Neural cell (in vitro differentiated cells): ENCODE results near the gene TCFL5. TPM values are rescaled to one million over a fixed set of nuclear protein-coding genes. Genes with fewer than 3 reads are reported as not detected.

Experiments used
- H2AFZ ChIP-seq: fragments of 200-600, 300-800 bp; sonication (generic), shearing (Covaris generic); 2 replicates; pipeline ENCODE4 v1.6.0; 2014; ENCODE audit warnings: low read depth, mild to moderate bottlenecking, antibody characterized with exemption, low read length, moderate library complexity
- H3F3A ChIP-seq: fragments of 200-600 bp; shearing (Covaris generic); 2 replicates; pipeline ENCODE4 v1.6.1; 2016; ENCODE audit warnings: mild to moderate bottlenecking, moderate library complexity, mixed read lengths, antibody characterized with exemption, low read length; ENCODE audit not compliant: insufficient read depth, poor library complexity, severe bottlenecking
- H3K27ac ChIP-seq: fragments of 200-600, 300-800 bp; sonication (generic), shearing (Covaris generic); 2 replicates; pipeline ENCODE4 v1.5.1; 2014; ENCODE audit warnings: mild to moderate bottlenecking, low read length, moderate library complexity
- H3K27me3 ChIP-seq: fragments of 300-800, 200-600 bp; sonication (generic), shearing (Covaris generic); 2 replicates; pipeline ENCODE4 v1.6.0; 2014; ENCODE audit warnings: mild to moderate bottlenecking, low read depth, low read length, moderate library complexity; ENCODE audit not compliant: insufficient read depth
- H3K36me3 ChIP-seq: fragments of 300-800, 200-600 bp; sonication (generic), shearing (Covaris generic); 2 replicates; pipeline ENCODE4 v1.5.1; 2014; ENCODE audit warnings: mild to moderate bottlenecking, antibody characterized with exemption, low read length, moderate library complexity; ENCODE audit not compliant: insufficient read depth
- H3K4me2 ChIP-seq: fragments of 300-800, 200-600 bp; sonication (generic), shearing (Covaris generic); 2 replicates; pipeline ENCODE4 v1.6.0; 2014; ENCODE audit warnings: mild to moderate bottlenecking, low read length
- H3K4me3 ChIP-seq: fragments of 300-800, 200-600 bp; sonication (generic), shearing (Covaris generic); 2 replicates; pipeline ENCODE4 v1.5.1; 2014; ENCODE audit warnings: mild to moderate bottlenecking, low read length, moderate library complexity
- H3K79me2 ChIP-seq: fragments of 200-600 bp; shearing (Covaris generic); replicated peaks from 2 replicates; pipeline ENCODE4 v1.6.0; 2014; ENCODE audit warnings: mild to moderate bottlenecking, low read length, moderate library complexity; ENCODE audit not compliant: insufficient read depth
- H3K9ac ChIP-seq: fragments of 300-800, 200-600 bp; sonication (generic), shearing (Covaris generic); 2 replicates; pipeline ENCODE4 v1.6.1; 2016; ENCODE audit warnings: mild to moderate bottlenecking, low read length, mixed read lengths
- H3K9me2 ChIP-seq: fragments of 200-600 bp; shearing (Covaris generic); 2 replicates; pipeline ENCODE4 v1.6.1; 2016; ENCODE audit warnings: mild to moderate bottlenecking, low read length, mixed read lengths; ENCODE audit not compliant: insufficient read depth
- H3K9me3 ChIP-seq: fragments of 200-600, 300-800 bp; sonication (generic), shearing (Covaris generic); 2 replicates; pipeline ENCODE4 v1.6.1; 2016; ENCODE audit warnings: mild to moderate bottlenecking, mixed run types, low read length, moderate library complexity, mixed read lengths
- H4K20me1 ChIP-seq: fragments of 200-600 bp; shearing (Covaris generic); 2 replicates; pipeline ENCODE4 v1.6.1; 2016; ENCODE audit warnings: mild to moderate bottlenecking, mixed run types; ENCODE audit not compliant: insufficient read depth
- EP300 ChIP-seq: fragments of 450-650 bp; conservative IDR thresholded peaks from 2 replicates; pipeline ENCODE4 v1.6.1; 2014; ENCODE audit warnings: antibody characterized with exemption, mild to moderate bottlenecking, moderate library complexity; ENCODE audit not compliant: poor library complexity, severe bottlenecking
- EZH2 ChIP-seq: fragments of 200-600, 300-800 bp; shearing (Covaris generic), sonication (generic); IDR thresholded peaks from 2 replicates; pipeline ENCODE4 v1.6.1; 2014; ENCODE audit warnings: antibody characterized with exemption, low read length, borderline replicate concordance, mild to moderate bottlenecking; ENCODE audit not compliant: insufficient read depth, poor library complexity, severe bottlenecking
- MXI1 ChIP-seq: fragments of 450-650 bp; conservative IDR thresholded peaks from 2 replicates; pipeline ENCODE4 v1.6.1; 2014; ENCODE audit warnings: antibody characterized with exemption, mild to moderate bottlenecking; ENCODE audit not compliant: poor library complexity, severe bottlenecking
- POLR2AphosphoS5 ChIP-seq: IDR thresholded peaks from 2 replicates; pipeline ENCODE4 v1.6.1; 2012
- RAD21 ChIP-seq: fragments of 450-650 bp; conservative IDR thresholded peaks from 2 replicates; pipeline ENCODE4 v1.6.1; 2014; ENCODE audit warnings: antibody characterized with exemption, mild to moderate bottlenecking, moderate library complexity
- REST ChIP-seq: IDR thresholded peaks from 2 replicates; pipeline ENCODE4 v1.6.1; 2012; ENCODE audit warnings: borderline replicate concordance
- SMC3 ChIP-seq: fragments of 450-650 bp; conservative IDR thresholded peaks from 2 replicates; pipeline ENCODE4 v1.6.1; 2014; ENCODE audit warnings: antibody characterized with exemption, mild to moderate bottlenecking, moderate library complexity; ENCODE audit not compliant: poor library complexity
- TAF1 ChIP-seq: IDR thresholded peaks from 2 replicates; pipeline ENCODE4 v1.6.1; 2012; ENCODE audit warnings: low read depth
- polyA plus RNA-seq: library from polyadenylated mRNA; depleted of rRNA; stranded (reverse); fragments of >200 nt; gene quantifications from 2 replicates; pipeline ENCODE4 v1.2.3, GENCODE V29; 2014
- TF ChIP-seq, protein P1 (sequence below): fragments of 450-650 bp; IDR thresholded peaks from 2 replicates; pipeline ENCODE4 v1.5.1; 2014; ENCODE audit warnings: antibody characterized with exemption, mild to moderate bottlenecking, moderate library complexity; ENCODE audit not compliant: poor library complexity, severe bottlenecking

Gene TCFL5
- polyA plus RNA-seq, 1 donor from 2014 or later = 9.8 TPM

DNA sequence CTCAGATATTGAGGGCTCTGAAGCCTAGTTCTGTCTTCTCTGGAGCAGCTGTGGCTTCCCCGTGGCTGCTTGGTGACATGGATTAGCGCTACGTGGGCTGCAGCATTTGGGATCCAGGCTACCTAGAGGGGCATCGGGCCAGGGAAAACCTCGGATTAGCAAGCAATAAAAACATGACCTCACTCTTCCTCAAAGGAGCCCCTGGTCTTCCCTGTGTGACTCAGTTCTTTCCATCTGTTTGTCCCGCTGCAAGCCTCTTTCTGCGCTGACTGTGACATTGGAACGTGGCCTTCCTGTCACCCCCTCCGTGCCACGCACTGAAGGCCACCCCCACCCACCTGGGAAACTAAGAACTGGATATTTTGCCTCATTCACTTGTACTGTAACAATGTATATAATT, 61.7 kb downstream of the TCFL5 start:
- no peaks in the 10 kb centered on the region for H3K36me3 ChIP-seq
- H3K9me2 ChIP-seq = no peaks in the 10 kb centered on the region
- H3K4me2 ChIP-seq = no peak overlapping the region
- no peaks in the 10 kb centered on the region for H3K27me3 ChIP-seq
- no peak overlapping the region for H3K27ac ChIP-seq
- H3F3A ChIP-seq = no peaks in the 10 kb centered on the region
- H2AFZ ChIP-seq = no peak overlapping the region
- no peak overlapping the region for H3K9ac ChIP-seq
- H4K20me1 ChIP-seq = no peaks in the 10 kb centered on the region
- peaks cover 3% of the 10 kb centered on the region for H3K79me2 ChIP-seq
- no peaks in the 10 kb centered on the region for H3K9me3 ChIP-seq
- no peak overlapping the region for H3K4me3 ChIP-seq
- TF ChIP-seq SMC3 = no peak

DNA sequence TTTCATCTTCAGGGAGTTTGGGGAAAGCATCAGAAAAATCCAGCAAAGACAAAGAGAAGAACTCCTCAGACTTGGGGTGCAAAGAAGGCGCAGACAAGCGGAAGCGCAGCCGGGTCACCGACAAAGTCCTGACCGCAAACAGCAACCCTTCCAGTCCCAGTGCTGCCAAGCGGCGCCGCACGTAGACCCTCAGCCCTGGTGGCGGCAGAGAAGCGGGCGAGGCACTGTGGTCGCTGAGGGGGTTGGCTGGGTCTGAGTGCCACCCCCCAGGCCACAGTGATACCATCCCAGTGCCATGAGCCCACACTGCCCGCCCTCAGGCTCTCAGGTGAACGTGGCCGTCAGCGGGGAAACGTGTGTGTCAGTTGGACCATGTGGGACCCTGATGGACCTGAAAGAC, 62.2 kb downstream of the TCFL5 start:
- no peak overlapping the region for H2AFZ ChIP-seq
- H3K9me2 ChIP-seq = no peaks in the 10 kb centered on the region
- H3K27me3 ChIP-seq = no peaks in the 10 kb centered on the region
- no peaks in the 10 kb centered on the region for H3F3A ChIP-seq
- H3K79me2 ChIP-seq = peaks cover 3% of the 10 kb centered on the region
- H3K4me3 ChIP-seq = no peak overlapping the region
- no peak overlapping the region for H3K27ac ChIP-seq
- H3K4me2 ChIP-seq = no peak overlapping the region
- TF ChIP-seq MXI1 (no peak), POLR2AphosphoS5 (no peak), SMC3 (no peak), EZH2 (no peak), REST (no peak), RAD21 (no peak), TAF1 (no peak), EP300 (no peak)
- TF ChIP-seq, protein P1, sequence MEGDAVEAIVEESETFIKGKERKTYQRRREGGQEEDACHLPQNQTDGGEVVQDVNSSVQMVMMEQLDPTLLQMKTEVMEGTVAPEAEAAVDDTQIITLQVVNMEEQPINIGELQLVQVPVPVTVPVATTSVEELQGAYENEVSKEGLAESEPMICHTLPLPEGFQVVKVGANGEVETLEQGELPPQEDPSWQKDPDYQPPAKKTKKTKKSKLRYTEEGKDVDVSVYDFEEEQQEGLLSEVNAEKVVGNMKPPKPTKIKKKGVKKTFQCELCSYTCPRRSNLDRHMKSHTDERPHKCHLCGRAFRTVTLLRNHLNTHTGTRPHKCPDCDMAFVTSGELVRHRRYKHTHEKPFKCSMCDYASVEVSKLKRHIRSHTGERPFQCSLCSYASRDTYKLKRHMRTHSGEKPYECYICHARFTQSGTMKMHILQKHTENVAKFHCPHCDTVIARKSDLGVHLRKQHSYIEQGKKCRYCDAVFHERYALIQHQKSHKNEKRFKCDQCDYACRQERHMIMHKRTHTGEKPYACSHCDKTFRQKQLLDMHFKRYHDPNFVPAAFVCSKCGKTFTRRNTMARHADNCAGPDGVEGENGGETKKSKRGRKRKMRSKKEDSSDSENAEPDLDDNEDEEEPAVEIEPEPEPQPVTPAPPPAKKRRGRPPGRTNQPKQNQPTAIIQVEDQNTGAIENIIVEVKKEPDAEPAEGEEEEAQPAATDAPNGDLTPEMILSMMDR = no peak
- H3K36me3 ChIP-seq = no peaks in the 10 kb centered on the region
- no peaks in the 10 kb centered on the region for H4K20me1 ChIP-seq
- no peak overlapping the region for H3K9ac ChIP-seq
- no peaks in the 10 kb centered on the region for H3K9me3 ChIP-seq

- Histone ChIP-seq H3K9ac (no peak overlapping the region), H3K4me2 (no peak overlapping the region), H3K9me3 (no peaks in the 10 kb centered on the region), H4K20me1 (no peaks in the 10 kb centered on the region), H3K27me3 (no peaks in the 10 kb centered on the region), H3K9me2 (no peaks in the 10 kb centered on the region), H2AFZ (no peak overlapping the region), H3K36me3 (no peaks in the 10 kb centered on the region), H3F3A (no peaks in the 10 kb centered on the region), H3K27ac (no peak overlapping the region), H3K79me2 (peaks cover 3% of the 10 kb centered on the region), H3K4me3 (no peak overlapping the region)
- TF ChIP-seq RAD21 = no peak
- TF ChIP-seq EZH2 = no peak
- TF ChIP-seq REST = no peak
- TF ChIP-seq EP300 = no peak
- no peak for TF ChIP-seq POLR2AphosphoS5
- no peak for TF ChIP-seq MXI1
- TF ChIP-seq TAF1 = no peak
- TF ChIP-seq SMC3 = no peak
- TF ChIP-seq, protein P1 = no peak
Measured at GRCh38 chr20:62799036-62799435, 62.6 kb downstream of the TCFL5 start.
